ENCODE data around the gene TMED4. TPM values are rescaled to one million over a fixed set of nuclear protein-coding genes. Genes with fewer than 3 reads are reported as not detected.
"Not testable (repeated sequence)": the region's sequence is repeated elsewhere in the genome, so short reads cannot be mapped to it uniquely, and the experiment has no call there.

Gene TMED4
- total RNA-seq, 1 experiment from 2014 or later: 62.4 TPM

GRCh38 chr7:44599222-44599621 lies 17.2 kb upstream of the TMED4 start:
- Histone ChIP-seq H3K79me2 (ENCODE audit: insufficient read depth, low read length) (no peaks in the 10 kb centered on the region), H2BK20ac (ENCODE audit: low read depth, low read length, poor library complexity, severe bottlenecking) (no peak overlapping the region), H2BK12ac (ENCODE audit: insufficient read length, low read depth, low read length) (no peak overlapping the region), H3K4me2 (ENCODE audit: insufficient read depth, insufficient read length, low read length) (no peak overlapping the region), H4K20me1 (ENCODE audit: control insufficient read depth, insufficient read depth, insufficient read length) (no peaks in the 10 kb centered on the region), H3K4me1 (ENCODE audit: insufficient read depth, low read length) (no peaks in the 10 kb centered on the region), H3K27ac (ENCODE audit: insufficient read length, low read depth, low read length) (no peak overlapping the region), H3K27me3 (ENCODE audit: insufficient read depth, low read length) (no peaks in the 10 kb centered on the region), H3K14ac (ENCODE audit: insufficient read depth, low read length) (no peak overlapping the region), H3K9me3 (ENCODE audit: control insufficient read depth, low read depth, low read length) (no peaks in the 10 kb centered on the region), H2BK120ac (ENCODE audit: low read depth, low read length, poor library complexity, severe bottlenecking) (no peak overlapping the region), H3K23ac (ENCODE audit: insufficient read length, low read depth, low read length) (no peak overlapping the region), H2AFZ (ENCODE audit: low read length) (no peak overlapping the region), H2BK5ac (ENCODE audit: insufficient read length, low read length) (no peak overlapping the region), H3K79me1 (ENCODE audit: insufficient read depth, low read depth, low read length, poor library complexity, severe bottlenecking) (no peaks in the 10 kb centered on the region), H4K5ac (ENCODE audit: insufficient read length, low read depth, low read length) (no peak overlapping the region), H3K23me2 (ENCODE audit: insufficient read length, low read depth, low read length, poor library complexity, severe bottlenecking) (no peaks in the 10 kb centered on the region), H2AK5ac (ENCODE audit: insufficient read length, low read length) (no peak overlapping the region), H2BK15ac (ENCODE audit: low read depth, low read length) (no peak overlapping the region), H4K8ac (replicated peaks; ENCODE audit: insufficient read length, low read depth, low read length) (no peak overlapping the region), H3K18ac (ENCODE audit: insufficient read length, low read depth, low read length) (no peak overlapping the region), H3K9ac (ENCODE audit: extremely low read depth, insufficient read length, low read length) (no peak overlapping the region), H4K91ac (ENCODE audit: insufficient read length, low read depth, low read length) (no peak overlapping the region), H3K56ac (ENCODE audit: insufficient read length, low read depth, low read length) (no peak overlapping the region), H3T11ph (ENCODE audit: low read length) (no peak overlapping the region), H3K4ac (ENCODE audit: low read depth, low read length) (no peak overlapping the region)
- no peak for TF ChIP-seq CTCF (conservative IDR thresholded peaks at IDR 0.05)
- H3K4me1 Mint-ChIP-seq: no peaks in the 10 kb centered on the region
- WGBS (ENCODE audit: extremely low coverage, insufficient read length, low lambda C conversion rate): no CpG with 5 or more reads among the region's 3 CpGs
- no peak overlapping the region; a peak in 1 of 7 replicates for H3K27ac Mint-ChIP-seq
- no peaks in the 10 kb centered on the region for H3K36me3 Mint-ChIP-seq (ENCODE audit: insufficient read depth in 1 of 3, low read depth in 3 of 3)
- H3K9me3 Mint-ChIP-seq: no peaks in the 10 kb centered on the region
- DNase-seq: no peak
- no peak overlapping the region for H3K4me3 Mint-ChIP-seq
- H3K27me3 Mint-ChIP-seq (ENCODE audit: low read depth): peaks cover 10% of the 10 kb centered on the region

- not testable (repeated sequence) for H3K14ac ChIP-seq (ENCODE audit: insufficient read depth, low read length); H2AFZ ChIP-seq (ENCODE audit: low read length); H3K9ac ChIP-seq (ENCODE audit: extremely low read depth, insufficient read length, low read length); H3K27me3 ChIP-seq (ENCODE audit: insufficient read depth, low read length); H3K79me1 ChIP-seq (ENCODE audit: insufficient read depth, low read depth, low read length, poor library complexity, severe bottlenecking); H2AK5ac ChIP-seq (ENCODE audit: insufficient read length, low read length); H4K8ac ChIP-seq (replicated peaks; ENCODE audit: insufficient read length, low read depth, low read length); H2BK20ac ChIP-seq (ENCODE audit: low read depth, low read length, poor library complexity, severe bottlenecking); H3K36me3 Mint-ChIP-seq (ENCODE audit: insufficient read depth in 1 of 3, low read depth in 3 of 3); H3K4me3 Mint-ChIP-seq; H3K23me2 ChIP-seq (ENCODE audit: insufficient read length, low read depth, low read length, poor library complexity, severe bottlenecking); H3K4me2 ChIP-seq (ENCODE audit: insufficient read depth, insufficient read length, low read length); DNase-seq; H3K23ac ChIP-seq (ENCODE audit: insufficient read length, low read depth, low read length); H2BK5ac ChIP-seq (ENCODE audit: insufficient read length, low read length); H4K5ac ChIP-seq (ENCODE audit: insufficient read length, low read depth, low read length); H3K9me3 ChIP-seq (ENCODE audit: control insufficient read depth, low read depth, low read length); H3K79me2 ChIP-seq (ENCODE audit: insufficient read depth, low read length); H2BK15ac ChIP-seq (ENCODE audit: low read depth, low read length); H2BK120ac ChIP-seq (ENCODE audit: low read depth, low read length, poor library complexity, severe bottlenecking); H3K4me1 ChIP-seq (ENCODE audit: insufficient read depth, low read length); H3K27ac ChIP-seq (ENCODE audit: insufficient read length, low read depth, low read length); H2BK12ac ChIP-seq (ENCODE audit: insufficient read length, low read depth, low read length); H4K20me1 ChIP-seq (ENCODE audit: control insufficient read depth, insufficient read depth, insufficient read length); H3K18ac ChIP-seq (ENCODE audit: insufficient read length, low read depth, low read length); H3T11ph ChIP-seq (ENCODE audit: low read length); H3K4ac ChIP-seq (ENCODE audit: low read depth, low read length); H3K9me3 Mint-ChIP-seq; H3K4me1 Mint-ChIP-seq; H4K91ac ChIP-seq (ENCODE audit: insufficient read length, low read depth, low read length); H3K56ac ChIP-seq (ENCODE audit: insufficient read length, low read depth, low read length); H3K27ac Mint-ChIP-seq
- no CpG with 5 or more reads among the region's 8 CpGs for WGBS (ENCODE audit: extremely low coverage, insufficient read length, low lambda C conversion rate)
- peaks cover 14% of the 10 kb centered on the region for H3K27me3 Mint-ChIP-seq (ENCODE audit: low read depth)
Measured at GRCh38 chr7:44597181-44597580, 15.2 kb upstream of the TMED4 start.
